Adrenal gland (tissue), 5 donors: ENCODE measurements around the gene PRKCA.

Experiments
- CTCF ChIP-seq, 6 experiments: fragments of 450-650 bp in 4 of 6; fragments of 200-600 bp in 2 of 6; sonication (generic) in 1 of 6; IDR thresholded peaks; 1 replicate in 5 of 6; 2 replicates in 1 of 6; pipeline versions ENCODE4 v1.5.1 to v1.8.0; 2016 to 2021; ENCODE audit warnings: antibody characterized with exemption in 6 of 6, mild to moderate bottlenecking in 2 of 6, moderate library complexity in 1 of 6
- POLR2A ChIP-seq, 2 donors: fragments of 450-650 bp; IDR thresholded peaks; one replicate each; pipeline ENCODE4 v1.6.1; 2017; ENCODE audit warnings: antibody characterized with exemption in 2 of 2, mild to moderate bottlenecking in 2 of 2, moderate library complexity in 1 of 2
- donor health status: DM: no; HTN: no; CAD: no.

GRCh38 chr17:66831383-66832210, 529.2 kb downstream of the PRKCA start:
- TF ChIP-seq CTCF (IDR thresholded peaks at IDR 0.05) (no peak), POLR2A (IDR thresholded peaks at IDR 0.05) (no peak)
